NCI-H146 (cell line): ENCODE results near the gene AOPEP.

Experiments used
- DNase-seq: peaks from one replicate; lab custom pipeline; 2025; lab: John Stamatoyannopoulos, UW

Gene AOPEP

GRCh38 chr9:95037789-95038521 lies 311.5 kb downstream of the AOPEP start:
- no peak for DNase-seq

- DNase-seq = no peak
Observed at GRCh38 chr9:95038666-95039065, 312.2 kb downstream of the AOPEP start.

GRCh38 chr9:95040106-95040505 lies 313.6 kb downstream of the AOPEP start:
- DNase-seq = no peak

GRCh38 chr9:95043826-95044225 lies 317.3 kb downstream of the AOPEP start:
- no peak for DNase-seq

GRCh38 chr9:95044731-95045508 lies 318.4 kb downstream of the AOPEP start:
- no peak for DNase-seq

- DNase-seq = no peak
Observed at GRCh38 chr9:95045751-95046150, 319.3 kb downstream of the AOPEP start.

GRCh38 chr9:95047452-95048224 lies 321.1 kb downstream of the AOPEP start:
- DNase-seq = no peak

- peak; percentile 71 for DNase-seq
Observed at GRCh38 chr9:95048225-95049087, 322.0 kb downstream of the AOPEP start.

- no peak for DNase-seq
Observed at GRCh38 chr9:95049761-95050160, 323.3 kb downstream of the AOPEP start.

GRCh38 chr9:95053611-95054570 lies 327.4 kb downstream of the AOPEP start:
- DNase-seq = no peak

- no peak for DNase-seq
Observed at GRCh38 chr9:95055334-95055850, 328.9 kb downstream of the AOPEP start.

- DNase-seq = peak; percentile 33
Observed at GRCh38 chr9:95055851-95056551, 329.5 kb downstream of the AOPEP start.

GRCh38 chr9:95057101-95057500 lies 330.6 kb downstream of the AOPEP start:
- peak; percentile 15 for DNase-seq

- no peak for DNase-seq
Observed at GRCh38 chr9:95058121-95058785, 331.8 kb downstream of the AOPEP start.

- no peak for DNase-seq
Observed at GRCh38 chr9:95058795-95059386, 332.4 kb downstream of the AOPEP start.

GRCh38 chr9:95060234-95060633 lies 333.7 kb downstream of the AOPEP start:
- DNase-seq = no peak

- no peak for DNase-seq
Observed at GRCh38 chr9:95060916-95061315, 334.4 kb downstream of the AOPEP start.

GRCh38 chr9:95061916-95062595 lies 335.6 kb downstream of the AOPEP start:
- no peak for DNase-seq
